Measurements from ENCODE around the gene ZNF526. TPM values are rescaled to one million over a fixed set of nuclear protein-coding genes. Genes with fewer than 3 reads are reported as not detected.

Gene ZNF526
- total and polyA plus RNA-seq, 2 donors from 2014 or later: 2.6 to 11.6 TPM

GRCh38 chr19:42275517-42275916 is 55.4 kb downstream of the ZNF526 start:
- intact Hi-C loops (cut with DNase I): no loop called here
- Histone ChIP-seq H3K27ac (ENCODE audit: low read depth in 2 of 2, low read length in 2 of 2) (no peak overlapping the region), H3K4me3 (ENCODE audit: low read length in 3 of 3) (no peak overlapping the region), H3K9me3 (ENCODE audit: control insufficient read depth in 2 of 3, insufficient read depth in 1 of 3, low read length in 3 of 3) (no peaks in the 10 kb centered on the region), H3K27me3 (ENCODE audit: control insufficient read depth, insufficient read depth, low read length) (no peaks in the 10 kb centered on the region), H3K9ac (ENCODE audit: low read length in 3 of 3) (no peak overlapping the region), H3K4me1 (ENCODE audit: control insufficient read depth in 2 of 3, insufficient read depth in 2 of 3, low read depth in 1 of 3, low read length in 3 of 3) (peaks cover 0 to 32% (median 27%) of the 10 kb centered on the region in 3 donors), H3K36me3 (ENCODE audit: control insufficient read depth in 2 of 3, insufficient read depth in 3 of 3, low read length in 3 of 3) (peaks cover 0 to 17% (median 6%) of the 10 kb centered on the region in 3 donors)
- TF ChIP-seq, protein P1, sequence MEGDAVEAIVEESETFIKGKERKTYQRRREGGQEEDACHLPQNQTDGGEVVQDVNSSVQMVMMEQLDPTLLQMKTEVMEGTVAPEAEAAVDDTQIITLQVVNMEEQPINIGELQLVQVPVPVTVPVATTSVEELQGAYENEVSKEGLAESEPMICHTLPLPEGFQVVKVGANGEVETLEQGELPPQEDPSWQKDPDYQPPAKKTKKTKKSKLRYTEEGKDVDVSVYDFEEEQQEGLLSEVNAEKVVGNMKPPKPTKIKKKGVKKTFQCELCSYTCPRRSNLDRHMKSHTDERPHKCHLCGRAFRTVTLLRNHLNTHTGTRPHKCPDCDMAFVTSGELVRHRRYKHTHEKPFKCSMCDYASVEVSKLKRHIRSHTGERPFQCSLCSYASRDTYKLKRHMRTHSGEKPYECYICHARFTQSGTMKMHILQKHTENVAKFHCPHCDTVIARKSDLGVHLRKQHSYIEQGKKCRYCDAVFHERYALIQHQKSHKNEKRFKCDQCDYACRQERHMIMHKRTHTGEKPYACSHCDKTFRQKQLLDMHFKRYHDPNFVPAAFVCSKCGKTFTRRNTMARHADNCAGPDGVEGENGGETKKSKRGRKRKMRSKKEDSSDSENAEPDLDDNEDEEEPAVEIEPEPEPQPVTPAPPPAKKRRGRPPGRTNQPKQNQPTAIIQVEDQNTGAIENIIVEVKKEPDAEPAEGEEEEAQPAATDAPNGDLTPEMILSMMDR (IDR thresholded peaks at IDR 0.05; ENCODE audit: borderline replicate concordance, extremely low read depth, insufficient read depth): no peak
- no peak for DNase-seq
- no peak for FAIRE-seq

GRCh38 chr19:42276284-42276683 is 56.2 kb downstream of the ZNF526 start:
- no peak overlapping the region for H3K9ac ChIP-seq (ENCODE audit: low read length in 3 of 3)
- H3K27ac ChIP-seq (ENCODE audit: low read depth in 2 of 2, low read length in 2 of 2): no peak overlapping the region
- H3K4me1 ChIP-seq (ENCODE audit: control insufficient read depth in 2 of 3, insufficient read depth in 2 of 3, low read depth in 1 of 3, low read length in 3 of 3): peaks cover 0 to 27% (median 23%) of the 10 kb centered on the region in 3 donors
- H3K27me3 ChIP-seq (ENCODE audit: control insufficient read depth, insufficient read depth, low read length): no peaks in the 10 kb centered on the region
- FAIRE-seq (no peak), DNase-seq (no peak)
- H3K36me3 ChIP-seq (ENCODE audit: control insufficient read depth in 2 of 3, insufficient read depth in 3 of 3, low read length in 3 of 3): peaks cover 0 to 17% (median 6%) of the 10 kb centered on the region in 3 donors
- intact Hi-C loops (cut with DNase I): no loop called here
- no peak overlapping the region for H3K4me3 ChIP-seq (ENCODE audit: low read length in 3 of 3)
- TF ChIP-seq, protein P1 (IDR thresholded peaks at IDR 0.05; ENCODE audit: borderline replicate concordance, extremely low read depth, insufficient read depth): no peak
- H3K9me3 ChIP-seq (ENCODE audit: control insufficient read depth in 2 of 3, insufficient read depth in 1 of 3, low read length in 3 of 3): no peaks in the 10 kb centered on the region

GRCh38 chr19:42276821-42277220 is 56.7 kb downstream of the ZNF526 start:
- TF ChIP-seq, protein P1 (IDR thresholded peaks at IDR 0.05; ENCODE audit: borderline replicate concordance, extremely low read depth, insufficient read depth): no peak
- Histone ChIP-seq H3K36me3 (ENCODE audit: control insufficient read depth in 2 of 3, insufficient read depth in 3 of 3, low read length in 3 of 3) (peaks cover 0 to 17% (median 6%) of the 10 kb centered on the region in 3 donors), H3K4me3 (ENCODE audit: low read length in 3 of 3) (no peak overlapping the region), H3K4me1 (ENCODE audit: control insufficient read depth in 2 of 3, insufficient read depth in 2 of 3, low read depth in 1 of 3, low read length in 3 of 3) (peaks cover 0 to 28% (median 25%) of the 10 kb centered on the region in 3 donors), H3K27ac (ENCODE audit: low read depth in 2 of 2, low read length in 2 of 2) (no peak overlapping the region), H3K9ac (ENCODE audit: low read length in 3 of 3) (peak overlapping the region in 1 of 3 donors; percentile 34), H3K9me3 (ENCODE audit: control insufficient read depth in 2 of 3, insufficient read depth in 1 of 3, low read length in 3 of 3) (no peaks in the 10 kb centered on the region), H3K27me3 (ENCODE audit: control insufficient read depth, insufficient read depth, low read length) (no peaks in the 10 kb centered on the region)
- intact Hi-C loops (cut with DNase I): no loop called here
- FAIRE-seq: no peak
- no peak for DNase-seq

Other genes starting within 250 kb of the ZNF526 start
- gene ATP1A3, start 226.1 kb upstream of the ZNF526 start, total RNA-seq: not detected
- gene ATP1A3, start 226.1 kb upstream of the ZNF526 start, polyA plus RNA-seq (ENCODE audit: insufficient read depth, low read depth, low replicate concordance): not detected
- gene GRIK5, start 150.1 kb upstream of the ZNF526 start, total RNA-seq: 16.2 TPM
- gene GRIK5, start 150.1 kb upstream of the ZNF526 start, polyA plus RNA-seq (ENCODE audit: insufficient read depth, low read depth, low replicate concordance): 8.9 TPM
- 12.7 TPM for gene ZNF574, start 144.1 kb upstream of the ZNF526 start, total RNA-seq
- 7.2 TPM for gene ZNF574, start 144.1 kb upstream of the ZNF526 start, polyA plus RNA-seq (ENCODE audit: insufficient read depth, low read depth, low replicate concordance)
- gene POU2F2, start 87.9 kb upstream of the ZNF526 start, total RNA-seq: 9.8 TPM
- gene POU2F2, start 87.9 kb upstream of the ZNF526 start, polyA plus RNA-seq (ENCODE audit: insufficient read depth, low read depth, low replicate concordance): 1.3 TPM
- 26.1 TPM for gene DEDD2, start 2.6 kb upstream of the ZNF526 start, total RNA-seq
- 36.3 TPM for gene DEDD2, start 2.6 kb upstream of the ZNF526 start, polyA plus RNA-seq (ENCODE audit: insufficient read depth, low read depth, low replicate concordance)
- gene GSK3A, start 22.3 kb downstream of the ZNF526 start, total RNA-seq: 39.2 TPM
- 57.3 TPM for gene GSK3A, start 22.3 kb downstream of the ZNF526 start, polyA plus RNA-seq (ENCODE audit: insufficient read depth, low read depth, low replicate concordance)
- gene ERF, start 34.8 kb downstream of the ZNF526 start, total RNA-seq: 61.2 TPM
- gene ERF, start 34.8 kb downstream of the ZNF526 start, polyA plus RNA-seq (ENCODE audit: insufficient read depth, low read depth, low replicate concordance): 31.1 TPM
- 90.9 TPM for gene CIC, start 48.9 kb downstream of the ZNF526 start, total RNA-seq
- 18.8 TPM for gene CIC, start 48.9 kb downstream of the ZNF526 start, polyA plus RNA-seq (ENCODE audit: insufficient read depth, low read depth, low replicate concordance)
- gene PRR19, start 81.8 kb downstream of the ZNF526 start, total RNA-seq: 0.47 TPM
- gene PRR19, start 81.8 kb downstream of the ZNF526 start, polyA plus RNA-seq (ENCODE audit: insufficient read depth, low read depth, low replicate concordance): 0.71 TPM
- gene PAFAH1B3, start 82.3 kb downstream of the ZNF526 start, total RNA-seq: 22.0 TPM
- 38.3 TPM for gene PAFAH1B3, start 82.3 kb downstream of the ZNF526 start, polyA plus RNA-seq (ENCODE audit: insufficient read depth, low read depth, low replicate concordance)
- gene TMEM145, start 93.0 kb downstream of the ZNF526 start, total RNA-seq: not detected
- not detected for gene TMEM145, start 93.0 kb downstream of the ZNF526 start, polyA plus RNA-seq (ENCODE audit: insufficient read depth, low read depth, low replicate concordance)
- gene MEGF8, start 105.3 kb downstream of the ZNF526 start, total RNA-seq: 31.6 TPM
- gene MEGF8, start 105.3 kb downstream of the ZNF526 start, polyA plus RNA-seq (ENCODE audit: insufficient read depth, low read depth, low replicate concordance): 8.7 TPM
- 2.2 TPM for gene CNFN, start 170.0 kb downstream of the ZNF526 start, total RNA-seq
- gene CNFN, start 170.0 kb downstream of the ZNF526 start, polyA plus RNA-seq (ENCODE audit: insufficient read depth, low read depth, low replicate concordance): 4.9 TPM
- gene LIPE, start 207.1 kb downstream of the ZNF526 start, total RNA-seq: 8.9 TPM
- 9.9 TPM for gene LIPE, start 207.1 kb downstream of the ZNF526 start, polyA plus RNA-seq (ENCODE audit: insufficient read depth, low read depth, low replicate concordance)
- not detected for gene CXCL17, start 222.6 kb downstream of the ZNF526 start, total RNA-seq
- not detected for gene CXCL17, start 222.6 kb downstream of the ZNF526 start, polyA plus RNA-seq (ENCODE audit: insufficient read depth, low read depth, low replicate concordance)